ENCODE results near the gene PPP4R3B.

DNA sequence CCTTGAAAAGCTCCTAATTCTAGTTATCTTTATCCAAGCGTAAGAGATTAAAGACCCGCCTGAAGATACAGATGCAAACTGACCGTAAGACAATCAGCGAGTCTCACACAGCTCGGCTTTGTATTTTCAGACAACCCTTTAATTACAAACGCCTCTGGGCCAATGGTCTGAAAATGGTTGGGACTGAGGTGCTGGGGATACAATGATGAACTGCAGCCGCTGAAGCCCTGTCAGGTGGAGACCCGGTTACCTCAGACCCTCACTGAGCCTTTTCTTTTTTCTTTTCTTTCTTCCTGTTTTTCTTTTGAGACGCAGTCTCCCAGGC lies 98.6 kb downstream of the PPP4R3B start:
- TF ChIP-seq, protein P1, sequence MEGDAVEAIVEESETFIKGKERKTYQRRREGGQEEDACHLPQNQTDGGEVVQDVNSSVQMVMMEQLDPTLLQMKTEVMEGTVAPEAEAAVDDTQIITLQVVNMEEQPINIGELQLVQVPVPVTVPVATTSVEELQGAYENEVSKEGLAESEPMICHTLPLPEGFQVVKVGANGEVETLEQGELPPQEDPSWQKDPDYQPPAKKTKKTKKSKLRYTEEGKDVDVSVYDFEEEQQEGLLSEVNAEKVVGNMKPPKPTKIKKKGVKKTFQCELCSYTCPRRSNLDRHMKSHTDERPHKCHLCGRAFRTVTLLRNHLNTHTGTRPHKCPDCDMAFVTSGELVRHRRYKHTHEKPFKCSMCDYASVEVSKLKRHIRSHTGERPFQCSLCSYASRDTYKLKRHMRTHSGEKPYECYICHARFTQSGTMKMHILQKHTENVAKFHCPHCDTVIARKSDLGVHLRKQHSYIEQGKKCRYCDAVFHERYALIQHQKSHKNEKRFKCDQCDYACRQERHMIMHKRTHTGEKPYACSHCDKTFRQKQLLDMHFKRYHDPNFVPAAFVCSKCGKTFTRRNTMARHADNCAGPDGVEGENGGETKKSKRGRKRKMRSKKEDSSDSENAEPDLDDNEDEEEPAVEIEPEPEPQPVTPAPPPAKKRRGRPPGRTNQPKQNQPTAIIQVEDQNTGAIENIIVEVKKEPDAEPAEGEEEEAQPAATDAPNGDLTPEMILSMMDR (IDR thresholded peaks at IDR 0.05 in 2 of 3, conservative IDR thresholded peaks at IDR 0.05 in 1 of 3; ENCODE audit: borderline replicate concordance in 1 of 3, insufficient read depth in 1 of 3, low read depth in 2 of 3, low read length in 2 of 3), result no peak
- no peak for TF ChIP-seq YY1 (IDR thresholded peaks at IDR 0.05; ENCODE audit: extremely low read depth, insufficient replicate concordance, low read depth, low read length)
- TF ChIP-seq, protein P2, sequence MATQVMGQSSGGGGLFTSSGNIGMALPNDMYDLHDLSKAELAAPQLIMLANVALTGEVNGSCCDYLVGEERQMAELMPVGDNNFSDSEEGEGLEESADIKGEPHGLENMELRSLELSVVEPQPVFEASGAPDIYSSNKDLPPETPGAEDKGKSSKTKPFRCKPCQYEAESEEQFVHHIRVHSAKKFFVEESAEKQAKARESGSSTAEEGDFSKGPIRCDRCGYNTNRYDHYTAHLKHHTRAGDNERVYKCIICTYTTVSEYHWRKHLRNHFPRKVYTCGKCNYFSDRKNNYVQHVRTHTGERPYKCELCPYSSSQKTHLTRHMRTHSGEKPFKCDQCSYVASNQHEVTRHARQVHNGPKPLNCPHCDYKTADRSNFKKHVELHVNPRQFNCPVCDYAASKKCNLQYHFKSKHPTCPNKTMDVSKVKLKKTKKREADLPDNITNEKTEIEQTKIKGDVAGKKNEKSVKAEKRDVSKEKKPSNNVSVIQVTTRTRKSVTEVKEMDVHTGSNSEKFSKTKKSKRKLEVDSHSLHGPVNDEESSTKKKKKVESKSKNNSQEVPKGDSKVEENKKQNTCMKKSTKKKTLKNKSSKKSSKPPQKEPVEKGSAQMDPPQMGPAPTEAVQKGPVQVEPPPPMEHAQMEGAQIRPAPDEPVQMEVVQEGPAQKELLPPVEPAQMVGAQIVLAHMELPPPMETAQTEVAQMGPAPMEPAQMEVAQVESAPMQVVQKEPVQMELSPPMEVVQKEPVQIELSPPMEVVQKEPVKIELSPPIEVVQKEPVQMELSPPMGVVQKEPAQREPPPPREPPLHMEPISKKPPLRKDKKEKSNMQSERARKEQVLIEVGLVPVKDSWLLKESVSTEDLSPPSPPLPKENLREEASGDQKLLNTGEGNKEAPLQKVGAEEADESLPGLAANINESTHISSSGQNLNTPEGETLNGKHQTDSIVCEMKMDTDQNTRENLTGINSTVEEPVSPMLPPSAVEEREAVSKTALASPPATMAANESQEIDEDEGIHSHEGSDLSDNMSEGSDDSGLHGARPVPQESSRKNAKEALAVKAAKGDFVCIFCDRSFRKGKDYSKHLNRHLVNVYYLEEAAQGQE (IDR thresholded peaks at IDR 0.05; ENCODE audit: low read depth), result no peak
- no peak for TF ChIP-seq EZH2 (IDR thresholded peaks at IDR 0.05)
- TF ChIP-seq CEBPB (IDR thresholded peaks at IDR 0.05; ENCODE audit: low read depth), result no peak
- no peak for TF ChIP-seq POLR2A (IDR thresholded peaks at IDR 0.05; ENCODE audit: borderline replicate concordance, extremely low read depth, insufficient read depth, insufficient read length)
- no peak for TF ChIP-seq EZH2phosphoT487 (IDR thresholded peaks at IDR 0.05; ENCODE audit: borderline replicate concordance)
- no peak for TF ChIP-seq RAD21 (IDR thresholded peaks at IDR 0.05; ENCODE audit: low read depth)

Data from HCT116 (cell line).